GM18508 (cell line): ENCODE data around the gene ADAMTSL2.

ENCODE experiments used
- ATAC-seq: cut with Tn5 transposase; IDR thresholded peaks from one replicate; pipeline ENCODE4 v1.9.1; 2021; ENCODE audit warnings: moderate number of reproducible peaks; ENCODE audit not compliant: insufficient read depth, unreplicated experiment

The ADAMTSL2 gene

DNA sequence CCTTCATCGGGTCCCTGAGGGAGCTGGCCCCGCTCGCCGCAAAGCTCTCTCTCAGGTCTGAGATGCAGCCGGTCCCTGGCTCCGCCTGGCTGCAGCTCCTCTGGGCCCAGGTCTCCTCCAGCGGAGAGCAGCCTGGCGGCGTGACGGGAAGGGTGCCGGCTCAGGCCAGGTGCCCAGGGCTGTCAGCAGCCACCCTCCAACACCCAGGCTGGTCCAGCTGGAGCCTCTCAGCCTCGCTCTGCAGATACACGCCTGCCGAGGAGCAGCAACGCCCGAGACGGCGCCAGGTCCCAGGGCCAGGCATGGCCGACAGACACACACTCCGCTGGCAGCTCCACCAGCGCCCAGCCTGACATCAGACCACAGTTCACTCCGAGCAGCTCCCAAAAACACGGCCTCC lies 49.1 kb downstream of the ADAMTSL2 start:
- no peak for ATAC-seq

DNA sequence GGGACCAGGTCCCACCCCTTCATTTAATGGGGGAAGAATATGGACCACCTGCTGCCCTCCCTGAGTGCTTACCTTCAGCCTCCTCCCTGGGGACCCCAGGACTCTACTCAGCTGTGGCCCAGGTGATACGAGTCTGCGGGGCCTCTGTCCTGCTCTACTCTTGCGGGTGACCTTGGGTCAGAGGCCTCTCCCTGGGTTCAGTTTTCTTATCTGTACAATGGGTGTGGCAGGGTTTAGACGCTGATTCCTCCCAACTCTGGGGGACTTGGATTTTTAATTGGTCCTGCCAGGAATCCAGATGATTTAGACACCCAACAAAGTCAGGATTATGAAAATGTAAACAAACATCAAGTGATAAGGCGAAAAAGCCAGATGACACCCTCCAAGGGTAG lies 49.7 kb downstream of the ADAMTSL2 start:
- ATAC-seq, result no peak

- no peak for ATAC-seq
These were observed 50.3 kb downstream of the ADAMTSL2 start for GRCh38 chr9:133584559-133585476.

DNA sequence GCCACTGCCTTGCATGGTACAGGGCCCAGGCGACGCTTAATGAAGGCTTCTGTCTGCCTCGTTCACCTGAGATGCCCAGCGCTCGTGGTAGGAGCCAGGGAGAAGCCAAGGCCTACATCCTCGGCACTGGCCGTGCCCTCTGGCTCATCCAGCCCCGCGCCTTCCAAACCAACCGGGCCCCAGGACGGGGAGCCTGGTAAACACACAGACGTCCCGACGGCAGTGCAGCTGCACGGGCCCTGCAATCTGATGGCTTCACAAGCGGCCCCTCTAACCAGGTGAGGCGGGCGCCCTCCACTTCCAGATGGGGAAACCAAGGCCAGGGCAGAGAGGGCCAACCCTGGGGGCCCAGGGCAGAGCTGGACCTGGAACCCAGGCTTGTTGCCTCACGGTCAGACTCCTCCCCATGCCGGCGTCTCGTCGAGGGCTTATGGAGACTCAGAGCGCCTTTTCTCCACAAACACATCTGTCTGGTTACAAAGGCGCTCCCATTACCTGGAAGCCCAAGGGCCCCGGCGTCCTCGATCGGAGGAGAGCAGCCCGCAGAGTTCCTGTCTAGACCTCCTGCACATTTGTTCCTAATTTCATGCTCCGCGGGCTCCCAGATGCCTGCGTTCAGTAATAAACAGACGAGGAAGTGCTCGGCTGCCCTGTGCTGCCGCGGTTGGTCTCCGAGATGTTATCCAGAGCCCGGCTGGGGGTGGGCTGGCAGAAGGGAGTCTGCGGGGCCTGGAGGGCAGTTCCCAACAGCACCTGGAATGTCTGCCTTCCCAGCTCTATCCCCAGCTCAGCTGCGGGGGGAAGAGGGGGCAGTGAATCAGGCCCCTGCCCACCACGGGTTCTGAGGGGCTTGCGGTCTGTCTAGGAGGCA lies 51.2 kb downstream of the ADAMTSL2 start:
- ATAC-seq, result no peak

DNA sequence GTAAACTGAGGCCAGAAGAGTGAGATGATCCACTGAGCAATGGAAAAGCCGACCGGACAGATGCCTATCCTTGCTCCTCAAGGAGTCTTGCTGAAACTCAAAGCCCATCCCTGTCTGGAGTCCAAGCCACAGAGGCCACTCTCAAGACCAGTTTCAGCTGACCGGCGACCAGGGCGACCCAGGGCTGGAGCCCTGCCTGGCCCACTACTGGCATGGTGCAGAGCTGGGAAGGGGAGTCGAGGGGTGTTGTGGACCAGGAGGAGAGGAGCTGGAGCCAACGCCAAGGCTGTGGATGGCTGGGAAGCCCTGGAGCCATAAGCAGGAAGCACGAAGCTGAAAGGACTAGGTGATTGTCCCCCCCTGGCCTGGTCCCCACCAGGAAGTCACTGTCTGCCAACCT lies 52.5 kb downstream of the ADAMTSL2 start:
- ATAC-seq, result no peak

DNA sequence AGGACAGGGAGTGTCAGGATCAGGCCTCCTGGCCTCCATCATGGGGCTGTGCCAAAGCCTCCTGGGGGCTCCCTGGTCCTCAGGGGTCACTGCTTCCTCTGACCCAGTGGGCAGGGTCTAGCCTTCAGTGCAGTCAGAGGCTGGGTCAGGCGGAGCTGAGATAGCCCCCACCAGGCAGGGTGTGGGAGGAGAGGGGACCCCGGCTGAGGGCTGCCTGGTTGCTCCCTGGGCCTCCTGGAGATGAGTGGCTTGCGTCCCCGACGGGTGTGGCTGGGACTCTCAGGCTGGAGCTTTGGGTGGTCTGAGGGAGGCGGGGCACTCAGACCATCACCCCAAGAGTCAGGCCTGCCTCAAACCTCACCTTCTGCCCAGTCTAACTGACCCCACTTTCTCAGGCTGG lies 53.0 kb downstream of the ADAMTSL2 start:
- ATAC-seq, result no peak

DNA sequence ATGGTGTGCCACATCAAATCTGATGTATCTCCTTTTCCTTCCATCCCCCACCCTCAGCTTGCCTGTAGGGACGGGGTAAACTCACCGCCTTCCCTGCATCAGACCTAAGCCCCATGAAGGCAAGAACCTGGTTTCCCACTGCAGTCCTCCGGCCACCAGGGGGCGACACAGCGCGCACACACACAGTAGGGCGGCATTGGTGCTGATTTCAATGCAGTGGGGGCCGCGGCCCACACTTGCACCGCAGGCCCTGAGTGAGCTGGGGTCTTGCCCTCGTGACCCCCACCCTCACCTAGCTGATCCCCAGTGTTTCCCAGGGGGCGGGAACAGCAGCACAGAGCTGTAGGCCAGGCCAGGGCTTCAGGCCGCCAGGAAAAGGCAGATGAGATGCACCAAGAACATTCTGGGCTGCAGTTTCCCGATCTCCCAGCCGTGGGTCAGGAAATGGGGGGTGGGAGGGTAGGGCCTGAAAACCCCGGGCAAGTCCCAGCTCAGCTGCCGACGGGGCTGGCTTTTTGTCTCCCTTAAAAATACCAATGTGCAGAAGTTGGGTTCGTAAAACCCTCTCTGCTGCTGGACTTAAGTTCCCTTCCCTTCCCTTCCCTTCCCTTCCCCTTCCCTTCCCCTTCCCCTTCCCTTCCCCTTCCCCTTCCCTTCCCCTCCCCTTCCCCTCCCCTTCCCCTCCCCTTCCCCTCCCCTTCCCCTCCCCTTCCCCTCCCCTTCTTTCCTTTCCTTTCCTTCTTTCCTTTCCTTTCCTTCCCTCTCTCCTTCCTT lies 55.1 kb downstream of the ADAMTSL2 start:
- ATAC-seq, result no peak

DNA sequence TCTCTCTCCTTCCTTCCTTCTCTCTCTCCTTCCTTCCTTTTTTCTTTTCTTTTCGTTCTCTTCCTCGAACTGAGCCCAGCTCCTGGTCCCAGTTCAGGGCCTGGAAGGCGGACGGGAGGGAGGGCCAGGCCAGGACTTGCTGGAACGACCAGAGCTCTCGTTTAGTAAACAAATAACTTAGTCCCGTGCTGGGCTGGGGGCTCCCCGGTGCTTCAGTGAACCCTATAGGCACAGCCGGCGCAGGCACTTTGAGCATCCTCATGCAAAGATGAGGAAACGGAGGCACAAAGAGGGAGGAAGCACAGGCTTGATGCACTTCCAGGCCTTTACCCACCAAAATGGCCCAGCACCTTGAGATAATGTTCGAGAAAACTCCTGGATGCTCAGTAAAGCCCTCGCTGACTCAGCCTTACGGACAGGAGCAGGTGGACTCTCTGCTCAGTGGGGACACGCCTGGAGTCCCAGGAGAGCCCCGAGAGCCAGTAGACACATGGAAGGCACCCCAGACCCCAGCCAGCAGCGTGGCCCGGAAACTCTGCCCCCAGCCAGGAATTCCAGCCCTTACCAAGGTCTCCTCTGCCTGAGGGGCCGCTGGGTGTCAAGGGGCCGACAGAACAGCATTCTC lies 55.8 kb downstream of the ADAMTSL2 start:
- ATAC-seq, result no peak

DNA sequence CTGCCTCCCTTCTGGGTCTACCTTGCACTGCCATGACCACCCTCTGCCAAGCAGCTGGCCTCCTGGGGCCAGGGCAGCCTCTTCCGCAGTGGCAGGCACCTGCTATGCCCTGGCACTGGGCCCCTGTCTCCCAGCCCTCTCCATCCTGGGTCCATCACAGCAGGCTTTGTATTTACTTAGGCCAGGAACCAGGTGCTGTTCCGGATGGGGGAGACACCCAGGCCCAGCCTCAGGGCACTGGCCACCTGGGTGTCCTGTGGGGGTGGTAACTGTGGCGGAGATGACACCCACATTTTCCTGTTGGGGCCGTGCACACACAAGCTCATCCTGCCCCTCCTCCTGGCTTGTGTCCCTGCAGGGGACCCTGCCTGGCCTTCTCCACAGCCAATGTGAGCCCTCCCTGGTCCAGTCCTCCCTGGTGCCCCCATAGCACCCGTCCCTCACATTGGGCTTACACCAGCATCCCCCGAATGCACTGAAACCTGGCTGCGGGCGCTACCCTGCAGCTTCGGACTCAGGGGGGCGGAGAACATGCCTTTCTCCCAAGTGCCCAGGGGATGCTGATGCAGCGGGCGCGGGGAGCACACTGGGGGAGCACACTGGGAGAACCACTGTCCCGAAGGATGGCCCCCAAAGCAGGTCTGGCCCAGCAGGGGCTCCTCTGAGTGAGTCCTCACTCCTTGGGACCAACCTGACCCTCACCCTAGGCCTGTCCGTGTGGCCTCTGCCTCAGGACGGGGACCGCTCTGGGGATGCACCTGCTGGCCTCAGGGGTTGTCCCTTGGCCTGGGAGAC lies 56.8 kb downstream of the ADAMTSL2 start:
- no peak for ATAC-seq

DNA sequence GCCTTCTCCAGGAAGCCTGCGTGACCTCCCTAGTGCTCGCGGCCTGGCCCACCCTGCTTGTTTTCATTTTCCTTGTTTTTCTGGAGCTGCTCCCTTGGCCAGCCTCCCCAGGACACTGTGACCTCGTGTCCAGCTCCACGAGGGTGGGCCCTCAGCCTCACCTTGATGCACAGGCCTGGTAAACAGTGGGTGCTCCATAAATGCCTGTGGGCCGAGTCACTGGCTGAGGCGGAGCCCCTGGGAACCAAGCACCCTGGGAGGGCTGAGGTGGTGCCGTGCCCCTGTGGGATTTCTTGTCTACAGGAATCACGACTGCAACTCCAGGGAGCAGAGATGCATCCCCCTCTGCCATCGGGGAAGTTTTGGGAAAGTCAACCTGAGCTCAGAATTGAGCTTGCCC lies 57.5 kb downstream of the ADAMTSL2 start:
- ATAC-seq, result no peak

- ATAC-seq, result no peak
These were observed 58.4 kb downstream of the ADAMTSL2 start for GRCh38 chr9:133592731-133593409.

- no peak for ATAC-seq
These were observed 59.2 kb downstream of the ADAMTSL2 start for GRCh38 chr9:133593587-133594253.

DNA sequence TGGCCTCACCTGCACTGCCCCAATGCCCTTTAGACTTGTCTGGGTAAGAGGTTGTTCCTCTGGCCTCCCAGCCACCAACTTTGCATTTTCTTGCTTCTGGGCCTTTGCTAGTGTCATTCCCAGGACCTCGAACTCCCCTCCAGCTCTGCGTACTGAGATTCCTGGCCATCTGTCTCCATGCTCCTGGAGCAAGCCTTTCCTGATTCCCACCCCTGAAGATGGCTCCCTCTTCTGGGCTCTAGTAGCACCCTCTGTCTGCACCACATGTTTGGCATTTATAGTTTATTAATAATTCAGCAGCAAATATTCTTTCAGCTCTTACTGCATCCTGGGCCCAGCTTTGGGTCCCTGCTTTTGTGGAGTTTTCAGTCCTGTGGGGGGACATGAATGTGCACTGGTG lies 59.8 kb downstream of the ADAMTSL2 start:
- ATAC-seq, result no peak

DNA sequence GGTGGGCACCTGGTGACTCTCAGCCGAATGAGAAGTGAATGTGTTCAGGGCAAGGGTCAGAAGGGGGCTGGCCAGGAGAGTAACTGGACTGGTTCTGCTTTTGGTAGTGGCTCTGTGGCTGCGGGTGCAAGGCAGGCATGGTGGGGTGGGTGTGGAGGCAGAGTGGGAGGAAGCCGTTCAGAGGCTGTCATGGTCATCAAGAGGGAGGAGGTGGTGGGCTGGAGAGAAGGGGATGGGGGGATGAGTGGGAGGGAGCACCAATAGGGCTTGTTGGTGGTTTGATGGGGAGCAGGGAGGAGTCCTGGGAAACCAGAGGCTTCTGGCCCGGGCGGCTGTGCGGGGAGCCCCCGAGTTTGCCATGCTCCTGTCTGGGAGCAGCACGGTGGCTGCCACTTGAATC lies 61.4 kb downstream of the ADAMTSL2 start:
- no peak for ATAC-seq

DNA sequence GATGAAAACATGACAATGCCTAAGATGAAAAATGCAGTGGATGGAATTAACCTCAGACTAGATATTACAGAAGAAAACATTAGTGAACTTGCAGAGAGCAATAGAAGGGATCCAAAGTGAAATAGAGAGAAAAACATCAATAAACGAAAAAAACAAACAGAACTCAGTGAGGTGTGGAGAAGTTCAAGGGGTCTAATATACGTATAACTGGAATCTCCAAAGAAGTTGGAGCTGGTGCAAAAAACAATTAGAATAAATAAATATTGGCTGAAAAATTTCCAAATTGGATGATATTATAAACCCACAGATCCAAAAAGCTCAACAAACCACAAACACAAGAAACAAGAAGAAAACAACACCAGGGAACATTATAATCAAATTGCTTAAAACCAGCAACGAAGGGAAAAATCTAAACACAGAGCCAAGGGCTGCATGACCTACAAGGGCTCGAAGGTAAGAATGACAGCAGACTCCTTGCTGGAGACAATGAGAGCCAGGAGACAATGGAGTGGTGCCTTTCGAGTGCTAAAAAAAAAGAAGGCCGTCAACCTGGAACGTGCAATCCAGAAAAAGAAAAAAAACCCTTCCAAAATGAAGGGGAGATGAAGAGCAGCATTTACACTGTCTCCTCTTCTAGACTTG lies 62.9 kb downstream of the ADAMTSL2 start:
- ATAC-seq, result no peak

DNA sequence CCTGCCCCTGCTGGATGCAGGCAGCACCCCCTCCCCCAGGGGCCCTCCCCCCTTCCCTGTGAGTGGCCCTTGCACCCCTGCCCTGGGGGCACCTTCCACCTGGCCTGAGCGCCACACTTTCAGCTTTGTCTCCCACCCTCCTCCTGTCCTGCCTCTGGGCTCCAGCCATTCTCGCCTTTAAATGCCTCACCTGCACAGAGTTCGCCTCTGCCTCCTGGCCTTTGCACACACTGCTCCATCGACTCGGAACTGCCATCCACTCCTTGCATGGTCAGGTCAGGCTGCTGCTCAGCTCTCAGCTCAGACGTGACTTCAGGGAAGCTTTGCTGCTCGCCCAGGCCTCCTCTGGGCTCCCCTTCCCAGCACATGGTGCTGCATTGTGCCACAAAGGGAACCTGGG lies 64.5 kb downstream of the ADAMTSL2 start:
- ATAC-seq, result no peak

GRCh38 chr9:133599470-133600173 lies 65.1 kb downstream of the ADAMTSL2 start:
- ATAC-seq, result no peak
